ENCODE measurements around the gene FHIP1B.

Gene FHIP1B

GRCh38 chr11:6238902-6239301, 4.5 kb upstream of the FHIP1B start, which contains the start of gene CNGA4:
Gene CNGA4, plus strand, starts transcription at chr11:6239089. Its CDS starts 118 bp downstream, at chr11:6239207.
- DNase-seq (ENCODE audit: low spot score): no peak

GRCh38 chr11:6237761-6238302, 3.4 kb upstream of the FHIP1B start:
- no peak for DNase-seq (ENCODE audit: low spot score)

GRCh38 chr11:6237266-6237665, 2.8 kb upstream of the FHIP1B start:
- DNase-seq (ENCODE audit: low spot score): no peak

GRCh38 chr11:6233984-6234386, 451 bp downstream of the FHIP1B start:
- DNase-seq (ENCODE audit: low spot score): no peak

- no peak for DNase-seq (ENCODE audit: low spot score)
Measured at GRCh38 chr11:6232899-6233298, 1.5 kb downstream of the FHIP1B start.

- DNase-seq (ENCODE audit: low spot score): no peak
Measured at GRCh38 chr11:6229911-6230310, 4.5 kb downstream of the FHIP1B start.

- no peak for DNase-seq (ENCODE audit: low spot score)
Measured at GRCh38 chr11:6228520-6228919, 5.9 kb downstream of the FHIP1B start.

GRCh38 chr11:6225896-6226295, 8.5 kb downstream of the FHIP1B start:
- no peak for DNase-seq (ENCODE audit: low spot score)

GRCh38 chr11:6225024-6225423, 9.4 kb downstream of the FHIP1B start:
- no peak for DNase-seq (ENCODE audit: low spot score)

GRCh38 chr11:6224421-6224820, 10.0 kb downstream of the FHIP1B start:
- DNase-seq (ENCODE audit: low spot score): no peak

- DNase-seq (ENCODE audit: low spot score): no peak
Measured at GRCh38 chr11:6223854-6224253, 10.6 kb downstream of the FHIP1B start.

GRCh38 chr11:6219359-6219758, 15.1 kb downstream of the FHIP1B start:
- DNase-seq (ENCODE audit: low spot score): peak; percentile 74

GRCh38 chr11:6217722-6218121, 16.7 kb downstream of the FHIP1B start:
- no peak for DNase-seq (ENCODE audit: low spot score)

- no peak for DNase-seq (ENCODE audit: low spot score)
Measured at GRCh38 chr11:6216501-6216900, 17.9 kb downstream of the FHIP1B start.

GRCh38 chr11:6214530-6214929, 19.9 kb downstream of the FHIP1B start:
- DNase-seq (ENCODE audit: low spot score): no peak

GRCh38 chr11:6210274-6210955, 24.0 kb downstream of the FHIP1B start:
- peak; percentile 70 for DNase-seq (ENCODE audit: low spot score)

GRCh38 chr11:6209801-6210200, 24.6 kb downstream of the FHIP1B start:
- DNase-seq (ENCODE audit: low spot score): no peak

- no peak for DNase-seq (ENCODE audit: low spot score)
Measured at GRCh38 chr11:6206456-6207180, 27.8 kb downstream of the FHIP1B start.

- no peak for DNase-seq (ENCODE audit: low spot score)
Measured at GRCh38 chr11:6205366-6205765, 29.1 kb downstream of the FHIP1B start, which contains the start of gene C11orf42. Gene C11orf42, plus strand, starts transcription at chr11:6205557. Its CDS starts 59 bp downstream, at chr11:6205616.

GRCh38 chr11:6204706-6205105, 29.7 kb downstream of the FHIP1B start:
- DNase-seq (ENCODE audit: low spot score): no peak

- DNase-seq (ENCODE audit: low spot score): no peak
Measured at GRCh38 chr11:6203327-6203726, 31.1 kb downstream of the FHIP1B start.

GRCh38 chr11:6202041-6202440, 32.4 kb downstream of the FHIP1B start:
- no peak for DNase-seq (ENCODE audit: low spot score)

GRCh38 chr11:6201481-6201880, 33.0 kb downstream of the FHIP1B start:
- no peak for DNase-seq (ENCODE audit: low spot score)
